ENCODE measurements around the gene PITPNC1. TPM values are rescaled to one million over a fixed set of nuclear protein-coding genes. Genes with fewer than 3 reads are reported as not detected.
"Not testable (repeated sequence)": the region's sequence is repeated elsewhere in the genome, so short reads cannot be mapped to it uniquely, and the experiment has no call there.

PITPNC1 gene
- total RNA-seq, 1 donor from 2014 or later, result 7.3 TPM

GRCh38 chr17:67718325-67718941, 341.4 kb downstream of the PITPNC1 start:
- no peak for DNase-seq (ENCODE audit: low read depth, low spot score)

DNA sequence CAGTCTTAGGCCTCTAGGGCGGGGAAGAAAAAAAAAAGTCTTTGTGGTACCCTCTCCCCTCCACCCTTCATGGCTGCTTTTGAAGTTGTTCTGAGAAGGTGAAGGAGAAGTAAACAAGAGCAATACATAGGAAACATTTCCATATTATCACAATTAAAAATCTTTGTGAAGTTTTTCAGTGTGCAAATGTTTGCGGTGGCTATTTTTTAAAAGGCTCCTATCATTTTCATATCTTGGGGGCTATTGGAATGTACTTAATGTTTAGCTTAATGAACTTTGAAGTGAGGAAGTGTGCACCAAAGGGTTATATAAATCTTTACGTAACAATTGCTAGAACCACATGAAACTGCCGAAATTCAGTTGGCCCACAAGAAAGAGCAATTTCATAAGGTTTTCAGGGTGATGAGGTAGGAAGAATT, 348.3 kb downstream of the PITPNC1 start:
- DNase-seq (ENCODE audit: low read depth, low spot score), result no peak

DNA sequence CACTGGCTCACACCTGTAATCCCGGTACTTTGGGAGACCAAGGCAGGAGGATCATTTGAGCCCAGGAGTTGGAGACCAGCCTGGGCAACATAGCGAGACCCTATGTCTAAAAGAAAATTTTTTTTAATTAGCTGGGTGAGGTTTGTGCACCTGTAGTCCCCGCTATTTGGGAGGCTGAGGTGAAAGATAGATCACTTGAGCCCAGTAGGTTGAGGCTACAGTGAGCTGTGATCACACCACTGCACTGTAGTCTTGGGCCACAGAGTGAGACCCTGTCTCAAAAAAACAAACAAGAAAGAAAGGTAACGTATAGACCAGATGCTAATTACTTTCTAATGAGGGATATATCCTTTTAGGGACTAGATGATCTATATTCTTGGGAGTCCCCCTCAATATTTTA, 348.7 kb downstream of the PITPNC1 start:
- no peak for DNase-seq (ENCODE audit: low read depth, low spot score)

DNA sequence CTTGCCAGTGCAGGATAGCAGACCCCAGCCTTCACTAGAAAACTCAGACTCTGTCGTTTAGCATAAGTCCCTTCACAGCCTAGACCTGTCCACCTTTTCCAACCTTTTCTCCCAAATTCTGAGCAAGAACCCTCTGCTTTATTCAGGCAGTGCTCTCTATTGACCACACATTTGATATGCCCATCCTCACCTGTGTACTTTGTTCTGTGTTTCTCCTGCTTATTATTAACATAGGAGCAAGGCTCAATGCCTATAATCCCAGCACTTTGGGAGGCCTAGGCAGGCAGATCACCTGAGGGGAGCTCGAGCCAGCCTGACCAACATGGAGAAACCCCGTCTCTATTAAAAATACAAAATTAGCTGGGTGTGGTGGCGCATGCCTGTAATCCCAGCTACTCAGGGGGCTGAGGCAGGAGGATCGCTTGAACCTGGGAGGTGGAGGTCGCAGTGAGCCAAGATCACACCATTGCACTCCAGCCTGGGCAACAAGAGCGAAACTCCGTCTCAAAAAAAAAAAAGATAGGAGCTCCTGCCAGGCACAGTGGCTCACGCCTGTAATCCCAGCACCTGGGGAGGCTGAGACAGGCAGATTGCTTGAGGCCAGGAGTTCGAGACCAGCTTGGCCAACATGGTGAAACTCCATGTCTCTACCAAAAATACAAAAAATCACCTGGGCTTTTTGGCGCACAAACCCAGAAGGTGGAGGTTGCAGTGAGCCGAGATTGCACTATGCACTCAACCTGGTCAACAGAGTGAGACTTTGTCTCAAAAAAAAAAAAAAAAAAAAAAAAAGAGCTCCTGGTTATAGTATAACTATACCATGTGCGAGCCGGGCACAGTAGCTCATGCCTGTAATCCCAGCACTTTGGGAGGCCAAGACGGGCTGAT, 350.3 kb downstream of the PITPNC1 start:
- not testable (repeated sequence) for DNase-seq (ENCODE audit: low read depth, low spot score)

DNA sequence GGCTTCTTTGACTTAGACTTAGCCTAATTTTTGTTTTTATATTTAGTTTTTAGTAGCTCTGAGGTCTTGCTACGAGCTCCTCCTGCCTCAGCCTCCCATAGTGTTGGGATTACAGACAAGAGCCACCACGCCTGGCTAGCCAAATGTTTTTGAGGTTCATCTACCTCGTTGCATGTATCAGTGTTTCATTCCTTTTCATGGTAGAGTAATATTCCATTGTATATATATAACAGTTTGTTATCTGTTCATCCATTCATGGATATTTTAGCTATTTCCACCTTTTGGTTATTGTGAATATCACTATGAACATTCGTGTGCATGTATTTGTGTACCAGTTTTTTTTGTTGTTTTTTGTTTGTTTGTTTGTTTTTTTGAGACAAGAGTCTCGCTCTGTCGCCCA, 352.8 kb downstream of the PITPNC1 start:
- DNase-seq (ENCODE audit: low read depth, low spot score), result no peak

GRCh38 chr17:67730731-67731130, 353.6 kb downstream of the PITPNC1 start:
- DNase-seq (ENCODE audit: low read depth, low spot score), result no peak

DNA sequence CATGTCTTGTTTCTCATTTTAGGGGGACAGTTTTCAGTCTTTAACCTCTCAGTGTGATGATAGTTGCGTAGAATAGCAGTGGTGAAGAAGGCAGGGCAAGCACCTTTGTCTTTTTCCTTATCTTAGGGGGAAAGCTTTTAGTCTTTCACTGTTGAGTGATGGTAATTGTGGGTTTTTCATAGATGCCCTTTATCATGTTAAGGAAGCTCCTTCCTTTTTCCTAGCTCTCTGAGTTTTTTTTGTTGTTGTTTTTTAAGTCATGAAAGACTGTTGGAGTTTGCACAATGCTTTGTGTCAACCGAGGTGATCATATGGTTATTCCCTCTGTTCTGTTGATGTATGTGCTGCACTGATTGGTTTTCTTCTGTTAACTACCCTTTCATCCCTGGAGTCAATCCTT, 356.4 kb downstream of the PITPNC1 start:
- no peak for DNase-seq (ENCODE audit: low read depth, low spot score)

GRCh38 chr17:67737145-67737544, 360.1 kb downstream of the PITPNC1 start:
- DNase-seq (ENCODE audit: low read depth, low spot score), result no peak

DNA sequence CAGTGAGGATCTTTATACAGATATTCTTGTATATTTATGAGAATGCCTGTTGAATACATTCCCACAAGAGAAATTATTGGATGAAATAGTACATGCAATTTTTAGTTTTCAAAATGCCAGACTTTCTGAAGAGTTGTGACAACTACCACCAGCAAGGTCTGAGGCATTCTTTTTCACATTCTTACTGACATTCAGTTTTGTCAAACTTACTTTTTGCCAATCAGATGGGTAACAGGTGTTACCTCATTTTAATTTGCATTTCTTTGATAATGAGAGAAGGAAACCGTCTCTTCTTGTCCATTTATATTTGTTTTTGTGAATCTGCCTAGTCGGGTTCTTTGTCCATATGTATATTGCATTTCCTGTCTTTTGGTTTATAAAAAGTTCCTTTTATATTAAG, 364.9 kb downstream of the PITPNC1 start:
- DNase-seq (ENCODE audit: low read depth, low spot score), result no peak

Other genes with a start within 250 kb of the PITPNC1 start
- 28.8 and 61.2 TPM in 2 replicates for gene HELZ, start 132.1 kb upstream of the PITPNC1 start, total RNA-seq
- gene PSMD12, start 10.7 kb upstream of the PITPNC1 start, total RNA-seq, result 36.9 and 44.6 TPM in 2 replicates